A673 (cell line): Measurements from ENCODE around the gene WDR20. TPM values are rescaled to one million over a fixed set of nuclear protein-coding genes. Genes with fewer than 3 reads are reported as not detected.

Experiments
- BruUV-seq: library from RNA; stranded (reverse); fragments of 400-500 nt; replicated peaks from 2 replicates; lab custom pipeline; 2021; lab: Mats Ljungman, UMichigan
- CTCF ChIA-PET: fragments of 300-600 bp; sonication (Branson Sonifier 250); formaldehyde crosslinking; loops from one replicate; lab custom pipeline; 2022; ENCODE audit warnings: antibody characterized with exemption; lab: Charles Lee
- POLR2A ChIA-PET: fragments of 300-600 bp; sonication (Branson Sonifier 250); formaldehyde crosslinking; loops from one replicate; lab custom pipeline; 2022; ENCODE audit warnings: antibody characterized with exemption; ENCODE audit not compliant: low non-redundant PET; lab: Charles Lee
- DNase-seq: peaks from one replicate; pipeline ENCODE4 v3.0.0-alpha.2; 2015; ENCODE audit warnings: low spot score
- H3K27ac ChIP-seq: fragments of 200-600 bp; sonication (generic); 2 replicates; pipeline ENCODE4 v1.5.1; 2016; ENCODE audit warnings: mixed run types, low read depth, mild to moderate bottlenecking, mixed read lengths, antibody characterized with exemption, low read length; ENCODE audit not compliant: poor library complexity, severe bottlenecking
- H3K27me3 ChIP-seq: fragments of 200-600 bp; sonication (generic); replicated peaks from 2 replicates; pipeline ENCODE4 v1.6.1; 2017; ENCODE audit warnings: mixed run types, low read depth, mild to moderate bottlenecking, mixed read lengths, antibody characterized with exemption, low read length; ENCODE audit not compliant: insufficient read depth, poor library complexity
- H3K36me3 ChIP-seq: fragments of 200-600 bp; sonication (generic); 2 replicates; pipeline ENCODE4 v1.6.1; 2016; ENCODE audit warnings: mixed run types, mild to moderate bottlenecking, mixed read lengths, antibody characterized with exemption, low read length; ENCODE audit not compliant: insufficient read depth, poor library complexity, severe bottlenecking
- H3K4me1 ChIP-seq: fragments of 200-600 bp; sonication (generic); 2 replicates; pipeline ENCODE4 v1.6.1; 2017; ENCODE audit warnings: mixed run types, mild to moderate bottlenecking, mixed read lengths, antibody characterized with exemption, low read length; ENCODE audit not compliant: insufficient read depth, poor library complexity, severe bottlenecking
- H3K4me3 ChIP-seq: fragments of 200-600 bp; sonication (generic); 2 replicates; pipeline ENCODE4 v1.5.1; 2016; ENCODE audit warnings: low read depth, mixed run types, mild to moderate bottlenecking, mixed read lengths, low read length; ENCODE audit not compliant: poor library complexity, severe bottlenecking
- H3K9me3 ChIP-seq: fragments of 200-600 bp; sonication (generic); 2 replicates; pipeline ENCODE4 v1.6.1; 2016; ENCODE audit warnings: mixed run types, low read depth, mild to moderate bottlenecking, mixed read lengths, antibody characterized with exemption, low read length; ENCODE audit not compliant: poor library complexity, severe bottlenecking
- EZH2 ChIP-seq: fragments of 200-600 bp; sonication (generic); IDR thresholded peaks from 2 replicates; pipeline ENCODE4 v1.6.1; 2017; ENCODE audit warnings: borderline replicate concordance, low read depth, mild to moderate bottlenecking, mixed read lengths, antibody characterized with exemption, low read length; ENCODE audit not compliant: poor library complexity, severe bottlenecking
- intact Hi-C: fragments of 100-400 bp; cut with micrococcal nuclease; formaldehyde crosslinking; loops from one replicate; pipeline ENCODE4 v1.10.0; 2022; ENCODE audit not compliant: unreplicated experiment
- total RNA-seq: library from RNA; stranded (reverse); gene quantifications from 2 replicates; pipeline ENCODE4 v1.2.3, GENCODE V29; 2021
- TF ChIP-seq, protein P1 (sequence below): fragments of 300-800, 200-600 bp; sonication (generic); conservative IDR thresholded peaks from 2 replicates; pipeline ENCODE4 v1.5.1; 2017; ENCODE audit warnings: low read depth, mild to moderate bottlenecking, antibody characterized with exemption, low read length, moderate library complexity, mixed read lengths

Gene WDR20
- total RNA-seq, 1 experiment from 2014 or later, result 28.3 TPM

DNA sequence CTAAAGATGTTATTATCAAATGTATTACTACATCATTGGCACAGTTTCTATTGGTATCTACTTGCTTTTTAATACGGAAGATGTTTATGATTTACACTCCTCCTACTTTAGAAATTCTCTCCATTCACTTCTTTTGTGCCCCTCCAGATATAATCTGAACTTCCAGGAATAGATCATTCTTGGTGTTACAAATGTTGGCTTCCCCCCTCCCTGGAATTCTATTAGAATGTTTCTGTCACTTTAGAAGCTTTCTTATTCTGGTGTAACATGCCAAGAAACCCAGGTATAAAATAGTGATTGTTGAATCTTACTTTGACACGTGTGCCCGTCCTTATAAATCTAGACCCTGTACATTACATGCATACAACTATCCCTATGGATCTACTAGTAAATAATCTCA is 1.2 kb upstream of the WDR20 start:
- CTCF ChIA-PET, result no interaction called here
- DNase-seq, result peak; percentile 10
- Histone ChIP-seq H3K4me3 (peak overlapping the region; percentile 98), H3K4me1 (peaks cover 7% of the 10 kb centered on the region), H3K27ac (peak overlapping the region; percentile 90), H3K9me3 (no peaks in the 10 kb centered on the region), H3K36me3 (no peaks in the 10 kb centered on the region), H3K27me3 (no peaks in the 10 kb centered on the region)
- intact Hi-C loops, result no loop called here
- POLR2A ChIA-PET, result no interaction called here
- no TSS peak for BruUV-seq
- no peak for TF ChIP-seq EZH2
- TF ChIP-seq, protein P1, sequence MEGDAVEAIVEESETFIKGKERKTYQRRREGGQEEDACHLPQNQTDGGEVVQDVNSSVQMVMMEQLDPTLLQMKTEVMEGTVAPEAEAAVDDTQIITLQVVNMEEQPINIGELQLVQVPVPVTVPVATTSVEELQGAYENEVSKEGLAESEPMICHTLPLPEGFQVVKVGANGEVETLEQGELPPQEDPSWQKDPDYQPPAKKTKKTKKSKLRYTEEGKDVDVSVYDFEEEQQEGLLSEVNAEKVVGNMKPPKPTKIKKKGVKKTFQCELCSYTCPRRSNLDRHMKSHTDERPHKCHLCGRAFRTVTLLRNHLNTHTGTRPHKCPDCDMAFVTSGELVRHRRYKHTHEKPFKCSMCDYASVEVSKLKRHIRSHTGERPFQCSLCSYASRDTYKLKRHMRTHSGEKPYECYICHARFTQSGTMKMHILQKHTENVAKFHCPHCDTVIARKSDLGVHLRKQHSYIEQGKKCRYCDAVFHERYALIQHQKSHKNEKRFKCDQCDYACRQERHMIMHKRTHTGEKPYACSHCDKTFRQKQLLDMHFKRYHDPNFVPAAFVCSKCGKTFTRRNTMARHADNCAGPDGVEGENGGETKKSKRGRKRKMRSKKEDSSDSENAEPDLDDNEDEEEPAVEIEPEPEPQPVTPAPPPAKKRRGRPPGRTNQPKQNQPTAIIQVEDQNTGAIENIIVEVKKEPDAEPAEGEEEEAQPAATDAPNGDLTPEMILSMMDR, result no peak

DNA sequence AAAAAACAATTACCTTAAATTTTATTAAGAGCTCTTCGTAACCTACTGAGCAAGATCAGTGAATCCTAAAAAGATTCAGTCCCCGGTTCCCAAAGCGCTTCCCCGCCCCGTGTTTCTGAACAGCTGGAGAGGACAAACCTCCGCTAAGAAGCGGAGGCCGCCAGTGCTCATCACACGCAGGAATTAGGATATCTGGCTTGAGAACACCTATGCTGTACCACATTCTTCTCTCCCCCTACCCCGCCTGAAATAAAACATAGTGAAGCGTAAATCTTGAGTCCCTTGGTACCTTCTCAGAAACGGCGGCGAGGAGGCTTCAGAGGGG is 774 bp upstream of the WDR20 start:
- ChIA-PET CTCF (no interaction called here), POLR2A (no interaction called here)
- peak overlapping the region; percentile 98 for H3K4me3 ChIP-seq
- no TSS peak for BruUV-seq
- no peaks in the 10 kb centered on the region for H3K9me3 ChIP-seq
- no peaks in the 10 kb centered on the region for H3K27me3 ChIP-seq
- peak overlapping the region; percentile 90 for H3K27ac ChIP-seq
- H3K36me3 ChIP-seq, result no peaks in the 10 kb centered on the region
- H3K4me1 ChIP-seq, result peaks cover 7% of the 10 kb centered on the region
- no peak for DNase-seq
- intact Hi-C loops, result no loop called here
- TF ChIP-seq EZH2, result no peak
- TF ChIP-seq, protein P1, result no peak

DNA sequence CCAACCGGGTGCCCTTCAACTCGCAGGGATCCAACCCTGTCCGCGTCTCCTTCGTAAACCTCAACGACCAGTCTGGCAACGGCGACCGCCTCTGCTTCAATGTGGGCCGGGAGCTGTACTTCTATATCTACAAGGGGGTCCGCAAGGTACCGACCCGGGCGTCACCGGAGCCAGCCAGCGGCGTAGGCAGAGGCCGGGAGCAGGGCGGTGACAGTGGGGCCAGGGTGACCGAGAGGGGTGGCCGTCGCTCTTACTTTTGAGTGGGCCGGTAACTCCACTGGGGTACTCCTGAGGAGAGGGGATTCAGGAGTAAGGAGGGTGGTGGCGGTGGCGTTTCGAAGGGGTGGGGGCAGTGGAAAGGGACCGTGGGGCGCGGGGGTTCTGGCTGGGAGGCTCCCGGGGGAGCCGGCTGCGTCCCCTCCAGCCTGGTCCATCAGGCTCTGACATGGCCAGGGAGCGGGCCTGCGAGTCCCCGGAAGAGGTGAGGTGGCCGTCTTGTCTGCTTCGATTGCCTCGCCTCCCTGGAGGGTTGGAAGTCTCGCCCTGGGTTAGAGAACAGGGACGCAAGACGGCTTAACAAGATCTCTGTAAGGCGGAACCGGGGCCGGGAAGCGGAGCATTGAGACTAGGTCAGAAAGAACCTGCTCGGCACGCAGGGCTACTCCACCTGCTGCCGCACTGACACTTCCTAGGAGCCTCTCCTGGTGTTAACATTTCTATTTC is 491 bp downstream of the WDR20 start:
- POLR2A ChIA-PET, result no interaction called here
- no peaks in the 10 kb centered on the region for H3K27me3 ChIP-seq
- intact Hi-C loops, result no loop called here
- H3K27ac ChIP-seq, result peak overlapping the region; percentile 90
- H3K36me3 ChIP-seq, result no peaks in the 10 kb centered on the region
- no peaks in the 10 kb centered on the region for H3K9me3 ChIP-seq
- H3K4me3 ChIP-seq, result peak overlapping the region; percentile 98
- H3K4me1 ChIP-seq, result peaks cover 7% of the 10 kb centered on the region
- peak; percentile 24 for DNase-seq
- BruUV-seq, result TSS peak; percentile 46
- no peak for TF ChIP-seq EZH2
- TF ChIP-seq, protein P1, result no peak
- CTCF ChIA-PET, result no interaction called here
